ENCODE data around the gene GPSM1. TPM values are rescaled to one million over a fixed set of nuclear protein-coding genes. Genes with fewer than 3 reads are reported as not detected.
"Not testable (repeated sequence)": the region's sequence is repeated elsewhere in the genome, so short reads cannot be mapped to it uniquely, and the experiment has no call there.

GPSM1 gene
- total RNA-seq, 1 donor, result 48.5 TPM

GRCh38 chr9:136318776-136319241 is 8.5 kb upstream of the GPSM1 start:
- DNase-seq (ENCODE audit: low read depth), result no peak
- H3K4me3 ChIP-seq (ENCODE audit: low read depth, low read length), result no peak overlapping the region
- TF ChIP-seq, protein P1, sequence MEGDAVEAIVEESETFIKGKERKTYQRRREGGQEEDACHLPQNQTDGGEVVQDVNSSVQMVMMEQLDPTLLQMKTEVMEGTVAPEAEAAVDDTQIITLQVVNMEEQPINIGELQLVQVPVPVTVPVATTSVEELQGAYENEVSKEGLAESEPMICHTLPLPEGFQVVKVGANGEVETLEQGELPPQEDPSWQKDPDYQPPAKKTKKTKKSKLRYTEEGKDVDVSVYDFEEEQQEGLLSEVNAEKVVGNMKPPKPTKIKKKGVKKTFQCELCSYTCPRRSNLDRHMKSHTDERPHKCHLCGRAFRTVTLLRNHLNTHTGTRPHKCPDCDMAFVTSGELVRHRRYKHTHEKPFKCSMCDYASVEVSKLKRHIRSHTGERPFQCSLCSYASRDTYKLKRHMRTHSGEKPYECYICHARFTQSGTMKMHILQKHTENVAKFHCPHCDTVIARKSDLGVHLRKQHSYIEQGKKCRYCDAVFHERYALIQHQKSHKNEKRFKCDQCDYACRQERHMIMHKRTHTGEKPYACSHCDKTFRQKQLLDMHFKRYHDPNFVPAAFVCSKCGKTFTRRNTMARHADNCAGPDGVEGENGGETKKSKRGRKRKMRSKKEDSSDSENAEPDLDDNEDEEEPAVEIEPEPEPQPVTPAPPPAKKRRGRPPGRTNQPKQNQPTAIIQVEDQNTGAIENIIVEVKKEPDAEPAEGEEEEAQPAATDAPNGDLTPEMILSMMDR (IDR thresholded peaks at IDR 0.05; ENCODE audit: insufficient read depth, low read length), result no peak

DNA sequence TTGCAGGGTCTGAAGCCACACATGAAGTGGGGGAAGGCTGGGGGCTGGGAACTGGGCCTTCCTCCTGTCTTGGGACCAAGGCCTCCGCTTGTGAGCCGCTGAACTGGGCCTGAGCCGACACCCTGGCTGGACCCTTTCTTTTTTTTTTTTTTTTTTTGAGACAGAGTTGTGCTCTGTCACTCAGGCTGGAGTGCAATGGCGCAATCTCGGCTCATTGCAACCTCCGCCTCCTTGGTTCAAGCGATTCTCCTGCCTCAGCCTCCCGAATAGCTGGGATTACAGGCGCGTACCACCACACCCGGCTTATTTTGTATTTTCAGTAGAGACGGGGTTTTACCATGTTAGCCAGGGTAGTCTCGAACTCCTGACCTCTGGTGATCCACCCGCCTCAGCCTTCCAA is 8.1 kb upstream of the GPSM1 start:
- not testable (repeated sequence) for DNase-seq (ENCODE audit: low read depth); H3K4me3 ChIP-seq (ENCODE audit: low read depth, low read length)

GRCh38 chr9:136319955-136320354 is 7.4 kb upstream of the GPSM1 start:
- DNase-seq (ENCODE audit: low read depth); H3K4me3 ChIP-seq (ENCODE audit: low read depth, low read length): not testable (repeated sequence)

- not testable (repeated sequence) for H3K4me3 ChIP-seq (ENCODE audit: low read depth, low read length); DNase-seq (ENCODE audit: low read depth)
Observed at GRCh38 chr9:136320972-136321371, 6.4 kb upstream of the GPSM1 start.

- DNase-seq (ENCODE audit: low read depth), result no peak
- H3K4me3 ChIP-seq (ENCODE audit: low read depth, low read length), result no peak overlapping the region
- TF ChIP-seq, protein P1 (IDR thresholded peaks at IDR 0.05; ENCODE audit: insufficient read depth, low read length), result no peak
Observed at GRCh38 chr9:136321561-136321960, 5.8 kb upstream of the GPSM1 start.

DNA sequence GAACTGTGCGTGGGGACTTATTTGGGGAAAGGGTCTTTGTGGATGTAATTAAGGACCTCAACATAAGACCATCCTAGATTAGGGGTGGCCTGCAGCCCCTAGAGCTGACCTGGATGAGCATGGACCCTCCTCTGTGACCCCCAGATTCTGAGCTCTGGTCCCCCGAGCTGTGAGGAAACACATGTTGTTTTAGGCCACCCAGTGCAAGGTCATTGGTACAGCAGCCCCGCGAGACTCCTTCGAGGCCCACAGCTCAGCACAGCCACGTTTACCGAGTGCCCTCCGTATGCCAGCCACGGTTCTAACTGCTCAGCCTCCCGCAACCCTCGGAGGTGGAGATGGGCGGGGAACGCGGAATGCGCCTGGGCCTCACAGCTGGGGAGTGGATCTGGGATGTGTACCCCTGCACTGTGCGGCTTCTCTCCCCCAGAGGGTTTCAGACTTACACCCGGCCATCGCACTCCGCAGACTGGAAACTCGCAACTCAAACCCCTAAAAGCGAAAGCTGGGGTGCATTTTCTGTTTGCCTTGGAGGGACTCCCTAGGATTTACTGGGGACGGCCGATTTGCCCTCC is 4.5 kb upstream of the GPSM1 start:
- no peak overlapping the region for H3K4me3 ChIP-seq (ENCODE audit: low read depth, low read length)
- no peak for DNase-seq (ENCODE audit: low read depth)
- TF ChIP-seq, protein P1 (IDR thresholded peaks at IDR 0.05; ENCODE audit: insufficient read depth, low read length), result no peak

DNA sequence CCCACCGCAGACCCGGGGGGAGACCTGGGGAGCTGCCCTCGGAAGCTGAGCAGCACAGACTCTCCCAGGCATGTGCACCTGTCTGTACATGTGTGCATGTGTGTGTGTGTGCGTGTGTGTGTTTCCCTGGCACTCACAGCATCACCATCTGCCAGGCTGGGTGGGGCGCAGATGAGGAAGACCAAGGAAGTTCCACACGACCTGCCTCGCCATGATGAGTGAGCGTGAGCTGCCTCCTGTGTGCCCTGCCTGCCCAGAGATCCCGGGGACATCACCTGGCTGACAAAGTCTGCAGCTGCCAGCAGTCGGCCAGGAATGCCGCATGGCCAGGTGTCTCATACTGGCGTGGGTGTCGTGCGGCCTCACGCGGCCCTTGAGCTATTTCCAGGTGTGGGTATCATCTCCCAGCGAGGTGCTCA is 4.0 kb upstream of the GPSM1 start:
- TF ChIP-seq, protein P1 (IDR thresholded peaks at IDR 0.05; ENCODE audit: insufficient read depth, low read length), result no peak
- H3K4me3 ChIP-seq (ENCODE audit: low read depth, low read length), result no peak overlapping the region
- DNase-seq (ENCODE audit: low read depth), result no peak

DNA sequence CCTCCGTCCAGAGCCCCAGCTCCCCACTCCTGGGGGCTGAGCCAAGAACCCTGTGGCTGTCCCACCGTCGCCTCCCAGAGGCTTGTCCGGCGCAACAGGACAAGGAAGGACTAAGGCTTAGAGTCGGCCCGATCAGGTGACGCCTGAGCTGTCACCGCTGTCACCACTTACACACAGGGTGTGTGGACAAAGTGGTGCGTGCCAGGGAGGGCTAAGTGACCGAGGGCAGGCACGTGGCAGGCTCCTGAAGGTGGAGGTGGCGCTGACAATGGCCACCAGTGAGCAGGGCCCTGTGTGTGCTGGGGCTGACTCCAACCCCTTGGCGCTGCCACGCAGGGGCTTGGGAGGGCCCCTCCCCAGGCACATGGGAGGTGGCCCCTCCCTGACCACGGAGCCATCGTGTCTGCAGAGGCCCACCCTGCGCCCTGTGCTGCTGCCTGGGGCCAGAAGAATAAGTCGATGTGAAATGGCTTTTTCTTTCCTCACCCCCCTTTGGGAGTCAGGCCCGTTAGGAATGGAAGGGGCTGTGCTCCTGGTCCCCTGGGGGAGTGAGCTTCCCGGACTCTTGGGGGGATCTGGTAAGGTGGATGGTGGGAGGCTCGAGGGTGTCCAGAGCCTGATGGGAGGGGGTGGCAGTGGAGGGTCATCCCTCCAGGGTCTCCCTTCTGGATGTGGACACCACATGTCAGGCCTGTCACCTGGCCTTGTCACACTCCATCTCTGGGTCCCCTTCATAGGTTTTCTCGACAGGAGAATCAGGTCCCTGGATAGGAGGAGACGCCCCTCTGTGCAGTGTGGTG is 2.6 kb upstream of the GPSM1 start:
- H3K4me3 ChIP-seq (ENCODE audit: low read depth, low read length), result no peak overlapping the region
- DNase-seq (ENCODE audit: low read depth), result no peak
- TF ChIP-seq, protein P1 (IDR thresholded peaks at IDR 0.05; ENCODE audit: insufficient read depth, low read length), result no peak
